PC-3 (cell line): ENCODE measurements around the gene OVCH1.

Experiments used
- CTCF ChIP-seq: fragments of 300-600 bp; sonication (generic); conservative IDR thresholded peaks from 2 replicates; pipeline ENCODE4 v1.5.1; 2017; ENCODE audit warnings: antibody characterized with exemption, low read depth, mild to moderate bottlenecking, low read length
- EZH2 ChIP-seq: fragments of 300-600 bp; sonication (generic); IDR thresholded peaks from one replicate; pipeline ENCODE4 v1.6.1; 2017; ENCODE audit warnings: antibody characterized with exemption, mild to moderate bottlenecking, low read length; ENCODE audit not compliant: unreplicated experiment

DNA sequence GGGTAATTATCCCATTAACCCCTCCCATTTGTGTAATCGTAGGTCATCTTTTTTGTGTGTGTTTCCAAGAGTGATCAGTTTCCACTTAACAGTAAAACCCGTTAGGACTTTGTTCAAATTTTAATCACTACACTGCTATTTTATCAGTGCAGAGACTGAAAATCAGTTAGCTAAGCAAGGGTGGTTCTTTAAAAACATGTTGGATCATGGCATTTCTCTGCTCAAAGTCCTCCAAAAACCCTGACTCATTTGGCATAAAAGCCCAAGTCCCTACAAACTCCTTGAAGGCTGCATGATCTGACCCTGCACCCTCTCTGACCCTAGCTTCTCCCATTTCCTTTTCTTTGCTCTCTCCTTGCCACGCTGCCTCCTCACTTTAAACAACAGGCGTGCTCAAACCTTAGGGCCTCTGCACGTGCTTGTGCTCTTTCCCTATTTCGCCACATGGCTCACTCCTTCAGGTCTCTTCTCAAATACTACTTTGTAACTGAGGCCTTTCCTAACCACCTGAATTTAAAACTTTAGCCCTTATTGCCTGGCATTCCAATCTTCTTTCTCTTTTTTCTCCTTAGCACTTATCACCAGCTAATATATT lies 13.2 kb upstream of the OVCH1 start:
- TF ChIP-seq CTCF (no peak), EZH2 (no peak)
